ENCODE data around the gene NDUFA12. TPM values are rescaled to one million over a fixed set of nuclear protein-coding genes. Genes with fewer than 3 reads are reported as not detected.

The NDUFA12 gene
- total and polyA plus RNA-seq, 2 of the 13 experiments (the other 11 are each of a cell fraction or from before 2014, with no cell fraction given): 101 to 173 TPM

DNA sequence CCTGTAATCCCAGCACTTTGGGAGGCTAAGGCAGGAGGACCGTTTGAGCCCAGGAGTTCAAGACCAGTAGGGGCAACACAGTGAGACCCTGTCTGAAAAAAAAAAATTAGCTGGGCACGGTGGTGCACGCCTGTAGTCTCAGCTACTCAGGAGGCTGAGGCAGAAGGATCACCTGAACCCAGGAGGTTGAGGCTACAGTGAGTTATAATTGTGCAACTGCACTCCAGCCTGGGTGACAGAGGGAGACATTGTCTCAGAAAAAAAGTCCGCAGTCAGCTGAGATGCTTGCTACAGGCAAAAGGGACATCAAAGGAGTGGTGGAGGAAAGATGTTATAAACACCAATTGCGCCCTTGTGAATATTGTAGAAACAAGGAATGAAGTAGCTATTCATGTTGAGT is 77.8 kb downstream of the NDUFA12 start:
- FAIRE-seq: no peak
- H4K20me1 ChIP-seq (ENCODE audit: insufficient read depth, low read length): no peaks in the 10 kb centered on the region
- H3K4me2 ChIP-seq (ENCODE audit: low read depth, low read length): no peak overlapping the region
- H3K4me3 ChIP-seq (replicated peaks in 1 of 3; ENCODE audit: insufficient read depth in 1 of 3, low read depth in 2 of 3, low read length in 3 of 3): no peak overlapping the region
- no peak overlapping the region for H2AFZ ChIP-seq (ENCODE audit: low read length)
- no peak for ATAC-seq
- in situ Hi-C loops (cut with HindIII; ENCODE audit: extremely low pct_ligation_motif_present, low pct_unique_long_range_greater_than_20kb): no loop called here
- ChIA-PET CTCF (ENCODE audit: low intra/inter-chr PET ratio, low total read pairs) (no interaction called here), POLR2A (no interaction called here)
- H3K4me1 ChIP-seq (ENCODE audit: insufficient read depth, low read length): peaks cover 25% of the 10 kb centered on the region
- no peak for DNase-seq (ENCODE audit: low spot score)
- H3K9me3 ChIP-seq (ENCODE audit: low read length): no peaks in the 10 kb centered on the region
- intact Hi-C loops (cut with micrococcal nuclease; ENCODE audit: unreplicated experiment): no loop called here
- no peaks in the 10 kb centered on the region for H3K27me3 ChIP-seq (ENCODE audit: control insufficient read depth in 1 of 2, insufficient read depth in 2 of 2, low read length in 2 of 2)
- no peaks in the 10 kb centered on the region for H3K36me3 ChIP-seq (replicated peaks in 1 of 2; ENCODE audit: control insufficient read depth in 1 of 2, insufficient read depth in 2 of 2, low read length in 2 of 2)
- 73% methylated on average over 5 of the region's 5 CpGs for WGBS (ENCODE audit: low lambda C conversion rate)
- BruUV-seq (replicated peaks): no TSS peak
- H3K79me2 ChIP-seq (ENCODE audit: insufficient read depth, low read length): no peaks in the 10 kb centered on the region
- no peak overlapping the region for H3K27ac ChIP-seq (ENCODE audit: extremely low read length, insufficient read depth, low read length)
- no peak overlapping the region for H3K9ac ChIP-seq (ENCODE audit: insufficient read depth, low read depth, low read length)
- TF ChIP-seq, protein P1, sequence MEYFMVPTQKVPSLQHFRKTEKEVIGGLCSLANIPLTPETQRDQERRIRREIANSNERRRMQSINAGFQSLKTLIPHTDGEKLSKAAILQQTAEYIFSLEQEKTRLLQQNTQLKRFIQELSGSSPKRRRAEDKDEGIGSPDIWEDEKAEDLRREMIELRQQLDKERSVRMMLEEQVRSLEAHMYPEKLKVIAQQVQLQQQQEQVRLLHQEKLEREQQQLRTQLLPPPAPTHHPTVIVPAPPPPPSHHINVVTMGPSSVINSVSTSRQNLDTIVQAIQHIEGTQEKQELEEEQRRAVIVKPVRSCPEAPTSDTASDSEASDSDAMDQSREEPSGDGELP (IDR thresholded peaks at IDR 0.05; ENCODE audit: borderline replicate concordance, low read depth): peak; percentile 31; the same call in 1 of the 2 replicates
- TF ChIP-seq CEBPG (CRISPR knock-in tag; IDR thresholded peaks at IDR 0.05) (peak; percentile 39; the same call in 1 of the 2 replicates), POGZ (CRISPR knock-in tag; IDR thresholded peaks at IDR 0.05) (0 out of 2 replicates have a peak, but pooled peaks have one; percentile 16), ZNF12 (CRISPR knock-in tag; IDR thresholded peaks at IDR 0.05) (no peak), STAG1 (CRISPR knock-in tag; IDR thresholded peaks at IDR 0.05) (peak; percentile 41), ZNF572 (CRISPR knock-in tag; IDR thresholded peaks at IDR 0.05) (no peak), ZNF883 (CRISPR knock-in tag; IDR thresholded peaks at IDR 0.05; ENCODE audit: not compliant biosample characterization) (no peak), ATF7-NPFF (CRISPR knock-in tag; IDR thresholded peaks at IDR 0.05; ENCODE audit: low read depth) (no peak), ZNF317 (CRISPR knock-in tag; IDR thresholded peaks at IDR 0.05) (peak; percentile 86), ZMYM3 (CRISPR knock-in tag; IDR thresholded peaks at IDR 0.05) (peak; percentile 76), ZFP41 (CRISPR knock-in tag; IDR thresholded peaks at IDR 0.05; ENCODE audit: borderline replicate concordance) (no peak), ZNF510 (CRISPR knock-in tag; IDR thresholded peaks at IDR 0.05; ENCODE audit: low read depth) (no peak), ZNF543 (CRISPR knock-in tag; IDR thresholded peaks at IDR 0.05) (no peak), SYNCRIP (IDR thresholded peaks at IDR 0.05; ENCODE audit: insufficient read depth, low read depth, low read length) (no peak)
- TF ChIP-seq, protein P2, sequence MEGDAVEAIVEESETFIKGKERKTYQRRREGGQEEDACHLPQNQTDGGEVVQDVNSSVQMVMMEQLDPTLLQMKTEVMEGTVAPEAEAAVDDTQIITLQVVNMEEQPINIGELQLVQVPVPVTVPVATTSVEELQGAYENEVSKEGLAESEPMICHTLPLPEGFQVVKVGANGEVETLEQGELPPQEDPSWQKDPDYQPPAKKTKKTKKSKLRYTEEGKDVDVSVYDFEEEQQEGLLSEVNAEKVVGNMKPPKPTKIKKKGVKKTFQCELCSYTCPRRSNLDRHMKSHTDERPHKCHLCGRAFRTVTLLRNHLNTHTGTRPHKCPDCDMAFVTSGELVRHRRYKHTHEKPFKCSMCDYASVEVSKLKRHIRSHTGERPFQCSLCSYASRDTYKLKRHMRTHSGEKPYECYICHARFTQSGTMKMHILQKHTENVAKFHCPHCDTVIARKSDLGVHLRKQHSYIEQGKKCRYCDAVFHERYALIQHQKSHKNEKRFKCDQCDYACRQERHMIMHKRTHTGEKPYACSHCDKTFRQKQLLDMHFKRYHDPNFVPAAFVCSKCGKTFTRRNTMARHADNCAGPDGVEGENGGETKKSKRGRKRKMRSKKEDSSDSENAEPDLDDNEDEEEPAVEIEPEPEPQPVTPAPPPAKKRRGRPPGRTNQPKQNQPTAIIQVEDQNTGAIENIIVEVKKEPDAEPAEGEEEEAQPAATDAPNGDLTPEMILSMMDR (CRISPR knock-in tag; IDR thresholded peaks at IDR 0.05): peak; percentile 49
- TF ChIP-seq, protein P3, sequence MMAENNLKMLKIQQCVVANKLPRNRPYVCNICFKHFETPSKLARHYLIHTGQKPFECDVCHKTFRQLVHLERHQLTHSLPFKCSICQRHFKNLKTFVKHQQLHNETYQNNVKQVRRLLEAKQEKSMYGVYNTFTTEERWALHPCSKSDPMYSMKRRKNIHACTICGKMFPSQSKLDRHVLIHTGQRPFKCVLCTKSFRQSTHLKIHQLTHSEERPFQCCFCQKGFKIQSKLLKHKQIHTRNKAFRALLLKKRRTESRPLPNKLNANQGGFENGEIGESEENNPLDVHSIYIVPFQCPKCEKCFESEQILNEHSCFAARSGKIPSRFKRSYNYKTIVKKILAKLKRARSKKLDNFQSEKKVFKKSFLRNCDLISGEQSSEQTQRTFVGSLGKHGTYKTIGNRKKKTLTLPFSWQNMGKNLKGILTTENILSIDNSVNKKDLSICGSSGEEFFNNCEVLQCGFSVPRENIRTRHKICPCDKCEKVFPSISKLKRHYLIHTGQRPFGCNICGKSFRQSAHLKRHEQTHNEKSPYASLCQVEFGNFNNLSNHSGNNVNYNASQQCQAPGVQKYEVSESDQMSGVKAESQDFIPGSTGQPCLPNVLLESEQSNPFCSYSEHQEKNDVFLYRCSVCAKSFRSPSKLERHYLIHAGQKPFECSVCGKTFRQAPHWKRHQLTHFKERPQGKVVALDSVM (CRISPR knock-in tag; IDR thresholded peaks at IDR 0.05): peak; percentile 95
- TF ChIP-seq, protein P4, sequence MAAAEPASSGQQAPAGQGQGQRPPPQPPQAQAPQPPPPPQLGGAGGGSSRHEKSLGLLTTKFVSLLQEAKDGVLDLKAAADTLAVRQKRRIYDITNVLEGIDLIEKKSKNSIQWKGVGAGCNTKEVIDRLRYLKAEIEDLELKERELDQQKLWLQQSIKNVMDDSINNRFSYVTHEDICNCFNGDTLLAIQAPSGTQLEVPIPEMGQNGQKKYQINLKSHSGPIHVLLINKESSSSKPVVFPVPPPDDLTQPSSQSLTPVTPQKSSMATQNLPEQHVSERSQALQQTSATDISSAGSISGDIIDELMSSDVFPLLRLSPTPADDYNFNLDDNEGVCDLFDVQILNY (CRISPR knock-in tag; conservative IDR thresholded peaks at IDR 0.05): no peak
- TF ChIP-seq, protein P5, sequence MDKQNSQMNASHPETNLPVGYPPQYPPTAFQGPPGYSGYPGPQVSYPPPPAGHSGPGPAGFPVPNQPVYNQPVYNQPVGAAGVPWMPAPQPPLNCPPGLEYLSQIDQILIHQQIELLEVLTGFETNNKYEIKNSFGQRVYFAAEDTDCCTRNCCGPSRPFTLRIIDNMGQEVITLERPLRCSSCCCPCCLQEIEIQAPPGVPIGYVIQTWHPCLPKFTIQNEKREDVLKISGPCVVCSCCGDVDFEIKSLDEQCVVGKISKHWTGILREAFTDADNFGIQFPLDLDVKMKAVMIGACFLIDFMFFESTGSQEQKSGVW (CRISPR knock-in tag; IDR thresholded peaks at IDR 0.05; ENCODE audit: borderline replicate concordance): no peak
